LNCAP (cell line): ENCODE measurements around the gene TSPAN9.

Experiments used
- TF ChIP-seq, protein P1 (sequence below): fragments of 450-650 bp; IDR thresholded peaks from 2 replicates; pipeline ENCODE4 v1.5.1; 2017; ENCODE audit warnings: mild to moderate bottlenecking

TSPAN9 gene

DNA sequence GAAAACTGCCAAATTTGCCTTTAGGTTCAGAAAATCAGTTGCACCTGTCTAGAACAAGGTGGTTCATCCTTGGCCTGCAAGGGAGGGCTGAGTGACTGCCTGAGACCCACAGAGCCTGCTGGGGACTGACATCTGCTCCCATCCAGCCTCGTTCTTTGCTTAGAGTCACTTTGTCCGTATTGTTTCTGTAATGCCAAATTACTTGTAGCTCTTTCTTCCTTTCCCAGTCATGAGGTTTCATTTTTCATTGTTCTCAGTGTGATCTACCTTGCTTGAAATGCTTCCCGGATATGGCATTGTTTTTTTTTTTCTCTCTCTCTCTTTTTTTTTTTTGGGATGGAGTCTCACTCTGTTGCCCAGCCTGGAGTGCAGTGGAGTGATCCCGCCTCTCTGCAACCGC, 21.3 kb downstream of the TSPAN9 start:
- TF ChIP-seq, protein P1, sequence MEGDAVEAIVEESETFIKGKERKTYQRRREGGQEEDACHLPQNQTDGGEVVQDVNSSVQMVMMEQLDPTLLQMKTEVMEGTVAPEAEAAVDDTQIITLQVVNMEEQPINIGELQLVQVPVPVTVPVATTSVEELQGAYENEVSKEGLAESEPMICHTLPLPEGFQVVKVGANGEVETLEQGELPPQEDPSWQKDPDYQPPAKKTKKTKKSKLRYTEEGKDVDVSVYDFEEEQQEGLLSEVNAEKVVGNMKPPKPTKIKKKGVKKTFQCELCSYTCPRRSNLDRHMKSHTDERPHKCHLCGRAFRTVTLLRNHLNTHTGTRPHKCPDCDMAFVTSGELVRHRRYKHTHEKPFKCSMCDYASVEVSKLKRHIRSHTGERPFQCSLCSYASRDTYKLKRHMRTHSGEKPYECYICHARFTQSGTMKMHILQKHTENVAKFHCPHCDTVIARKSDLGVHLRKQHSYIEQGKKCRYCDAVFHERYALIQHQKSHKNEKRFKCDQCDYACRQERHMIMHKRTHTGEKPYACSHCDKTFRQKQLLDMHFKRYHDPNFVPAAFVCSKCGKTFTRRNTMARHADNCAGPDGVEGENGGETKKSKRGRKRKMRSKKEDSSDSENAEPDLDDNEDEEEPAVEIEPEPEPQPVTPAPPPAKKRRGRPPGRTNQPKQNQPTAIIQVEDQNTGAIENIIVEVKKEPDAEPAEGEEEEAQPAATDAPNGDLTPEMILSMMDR, result no peak

DNA sequence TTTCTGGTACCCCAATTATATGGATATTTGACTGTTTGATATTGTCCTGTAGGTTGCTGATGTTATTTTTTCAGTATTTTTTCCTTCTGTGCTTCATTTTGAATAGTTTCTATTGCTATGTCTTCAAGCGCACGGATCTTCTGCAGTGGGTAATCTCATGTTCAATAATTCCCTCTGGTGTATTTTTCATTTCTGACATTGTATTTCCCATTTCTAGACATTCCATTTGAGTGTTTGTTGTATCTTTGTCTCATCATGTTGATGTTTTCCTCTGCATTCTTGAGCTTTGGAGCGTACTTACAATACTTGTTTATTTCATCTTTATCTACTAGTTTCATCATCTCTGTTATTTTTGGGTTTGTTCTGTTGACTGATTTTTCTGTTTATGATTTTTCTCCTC, 22.0 kb downstream of the TSPAN9 start:
- TF ChIP-seq, protein P1, result no peak

DNA sequence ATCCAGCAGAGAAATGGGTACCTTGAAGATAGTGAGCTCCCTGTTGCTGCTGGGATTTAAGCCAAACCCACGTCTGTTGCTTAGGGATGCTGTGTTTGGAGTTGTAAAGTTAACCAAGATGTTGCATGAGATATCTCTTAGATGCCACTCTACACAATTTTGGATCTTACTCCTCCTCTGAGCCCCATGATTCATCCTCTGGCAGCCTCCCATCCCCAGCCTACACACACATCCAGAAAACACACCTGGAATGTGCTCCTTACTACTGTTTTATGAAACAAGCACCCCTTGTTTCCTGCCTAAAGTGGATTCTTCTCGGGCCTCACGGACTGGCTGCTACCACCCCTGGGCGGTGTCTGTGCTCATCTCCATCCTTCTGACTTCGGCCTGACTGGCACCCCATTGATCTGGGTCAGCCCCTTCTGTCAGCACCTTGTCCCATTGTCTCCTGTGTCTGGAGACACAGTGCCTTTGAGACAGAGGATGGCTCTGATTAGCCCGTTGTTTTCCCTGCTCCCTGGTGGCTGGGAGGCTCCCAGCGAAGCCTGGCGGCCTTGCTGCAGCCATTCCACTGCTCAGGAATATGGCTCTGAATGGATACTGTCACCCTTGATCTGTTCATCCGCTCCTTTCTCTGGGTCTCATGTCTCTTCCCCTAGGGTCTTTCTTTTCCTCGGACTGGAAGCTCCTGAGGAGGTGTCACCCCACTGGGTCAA, 24.3 kb downstream of the TSPAN9 start:
- TF ChIP-seq, protein P1, result no peak

DNA sequence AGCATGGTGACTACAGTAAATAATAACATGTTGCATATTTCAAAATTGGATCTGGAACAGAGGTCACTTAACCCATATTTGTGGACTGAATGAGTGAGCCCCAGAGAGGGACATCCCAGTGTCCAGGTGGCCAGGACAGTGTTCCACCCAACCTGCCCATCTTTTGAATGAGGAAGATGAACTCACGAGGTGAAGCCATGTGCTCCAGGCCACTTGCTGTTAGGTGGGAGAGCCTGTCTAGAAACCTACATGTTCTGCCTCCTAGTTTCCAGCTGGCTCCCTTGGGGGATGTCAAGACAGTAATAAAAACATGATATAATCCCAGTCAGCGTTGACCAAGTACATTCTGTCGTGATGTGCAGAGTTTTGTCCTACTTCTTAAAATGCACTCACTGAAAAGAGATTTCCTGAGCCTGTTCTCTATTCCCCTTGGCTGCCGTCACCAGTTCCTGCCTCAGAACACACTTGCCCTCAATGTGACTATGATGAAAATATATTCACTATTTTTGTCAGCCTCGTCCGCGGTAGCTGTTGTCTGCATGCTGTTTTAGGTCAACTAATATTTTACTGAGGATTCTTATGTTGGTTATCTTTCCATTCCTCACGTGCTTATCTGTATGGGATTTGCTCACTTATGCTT, 25.7 kb downstream of the TSPAN9 start:
- TF ChIP-seq, protein P1, result no peak

DNA sequence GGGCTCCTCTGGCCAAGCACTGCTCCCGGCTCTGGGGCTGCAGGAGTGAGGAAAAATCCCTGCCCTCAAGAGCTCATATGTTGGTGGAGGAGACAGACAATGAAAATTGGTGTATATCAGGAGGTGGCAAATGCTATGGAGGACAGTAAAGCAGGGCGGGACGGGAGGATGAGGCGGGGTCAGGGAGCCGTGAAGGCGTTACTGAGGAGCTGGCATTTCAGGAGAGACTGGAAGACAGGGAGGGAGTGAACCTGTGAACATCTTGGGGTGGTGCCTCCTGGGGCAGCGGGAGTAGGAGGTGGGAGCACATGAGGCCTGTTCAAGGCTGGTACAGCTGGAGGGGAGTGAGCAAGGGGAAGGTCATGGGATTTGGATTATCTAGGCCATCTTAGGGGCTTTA, 26.6 kb downstream of the TSPAN9 start:
- TF ChIP-seq, protein P1, result no peak

DNA sequence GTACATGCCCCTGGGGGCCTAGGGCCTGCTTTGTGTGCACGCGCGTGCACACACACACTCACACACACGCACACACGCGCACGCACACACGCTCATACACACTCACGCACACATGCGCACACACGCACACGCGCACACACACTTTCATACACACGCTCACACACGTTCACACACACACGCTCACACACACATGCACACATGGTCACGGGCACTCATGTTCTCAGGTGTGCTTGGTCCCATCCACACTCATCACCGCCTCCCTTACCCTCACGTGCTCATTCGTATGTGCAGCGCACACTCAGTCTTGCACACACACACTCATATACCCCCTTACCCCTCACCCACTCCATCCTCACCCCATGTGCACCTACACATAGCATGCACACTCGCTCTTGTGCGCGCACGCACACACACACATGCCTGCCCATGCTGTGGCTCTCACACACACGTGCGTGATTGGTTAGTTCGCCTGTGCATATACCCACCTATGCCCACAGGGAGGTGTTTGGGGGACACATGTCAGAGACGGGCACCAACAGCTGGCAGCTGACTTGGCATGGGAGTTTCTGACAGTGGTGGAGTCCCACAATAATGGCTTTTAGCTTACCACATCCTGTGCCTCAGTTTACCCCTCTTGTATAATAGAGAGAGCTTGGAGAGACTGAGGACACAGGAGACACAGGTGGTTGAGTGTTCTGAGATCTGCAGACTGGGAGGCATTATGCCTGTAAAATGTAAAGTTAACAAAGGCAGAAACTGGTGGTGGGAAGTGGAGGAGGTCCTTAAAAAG, 28.7 kb downstream of the TSPAN9 start:
- TF ChIP-seq, protein P1, result no peak

DNA sequence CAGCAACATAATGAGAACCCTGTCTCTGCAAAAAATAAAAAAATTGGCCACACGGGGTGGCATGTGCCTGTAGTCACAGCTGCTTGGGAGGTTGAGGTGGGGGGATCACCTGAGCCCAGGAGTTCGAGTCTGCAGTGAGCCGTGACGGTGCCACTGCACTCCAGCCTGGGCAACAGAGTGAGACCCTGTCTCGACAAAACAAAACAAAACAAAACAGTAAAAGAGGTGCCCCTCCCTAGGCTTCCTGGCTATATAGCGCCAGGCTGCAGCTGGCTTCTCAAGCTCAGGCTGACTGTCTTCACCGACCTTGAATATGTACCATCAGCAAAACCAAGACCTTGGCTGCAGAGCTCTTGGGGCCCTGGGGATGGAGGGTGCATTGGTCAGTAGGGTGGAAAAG, 29.4 kb downstream of the TSPAN9 start:
- TF ChIP-seq, protein P1, result no peak
